Femur (tissue), 1 donor: ENCODE measurements around the gene SURF1.

Experiments used
- DNase-seq: peaks from one replicate; pipeline ENCODE4 v3.0.0-alpha.2; 2017

SURF1 gene

GRCh38 chr9:133315997-133316396, 40.3 kb downstream of the SURF1 start:
- DNase-seq: no peak

GRCh38 chr9:133309608-133310007, 46.7 kb downstream of the SURF1 start:
- DNase-seq: no peak

- DNase-seq: no peak
Observed at GRCh38 chr9:133307301-133307700, 49.0 kb downstream of the SURF1 start.

GRCh38 chr9:133306242-133307204, 49.8 kb downstream of the SURF1 start:
- DNase-seq: peak; percentile 43

GRCh38 chr9:133305731-133306130, 50.6 kb downstream of the SURF1 start:
- no peak for DNase-seq

- no peak for DNase-seq
Observed at GRCh38 chr9:133304477-133305377, 51.6 kb downstream of the SURF1 start.

GRCh38 chr9:133304158-133304470, 52.2 kb downstream of the SURF1 start:
- no peak for DNase-seq

GRCh38 chr9:133303266-133304157, 52.8 kb downstream of the SURF1 start:
- no peak for DNase-seq
